Small intestine (tissue), 7 donors: ENCODE results near the gene TSKU. TPM values are rescaled to one million over a fixed set of nuclear protein-coding genes. Genes with fewer than 3 reads are reported as not detected.
A peak's percentile ranks its signal among the peaks of the same experiment; 100 is the strongest.
"Not testable (repeated sequence)": the region's sequence is repeated elsewhere in the genome, so short reads cannot be mapped to it uniquely, and the experiment has no call there.

Experiments
- DNase-seq, 2 donors: peaks; one replicate each; pipeline versions ENCODE4 v3.0.0 to v3.0.0-alpha.2; 2013
- FAIRE-seq: peaks from 2 replicates; lab custom pipeline; 2012; peaks lifted over from hg19 to GRCh38; lab: Jason Lieb, UNC
- H3K27ac ChIP-seq, 3 donors: one replicate each; pipeline ENCODE4 v1.5.1; 2013; ENCODE audit warnings: low read length in 2 of 3, mild to moderate bottlenecking in 2 of 3, control low read depth in 1 of 3, inconsistent platforms in 1 of 3, low read depth in 1 of 3, moderate library complexity in 1 of 3
- H3K27me3 ChIP-seq, 3 donors: one replicate each; pipeline ENCODE4 v1.6.1; 2013; ENCODE audit warnings: low read length in 3 of 3, inconsistent platforms in 1 of 3; ENCODE audit not compliant: control insufficient read depth in 3 of 3, insufficient read depth in 3 of 3
- H3K36me3 ChIP-seq, 3 donors: one replicate each; pipeline ENCODE4 v1.6.1; 2013; ENCODE audit warnings: low read length in 3 of 3, inconsistent platforms in 1 of 3, low read depth in 1 of 3, mild to moderate bottlenecking in 1 of 3, moderate library complexity in 1 of 3; ENCODE audit not compliant: control insufficient read depth in 3 of 3, insufficient read depth in 2 of 3
- H3K4me1 ChIP-seq, 3 donors: one replicate each; pipeline ENCODE4 v1.6.1; 2013; ENCODE audit warnings: low read length in 2 of 3, inconsistent platforms in 1 of 3, low read depth in 1 of 3, mild to moderate bottlenecking in 1 of 3, moderate library complexity in 1 of 3; ENCODE audit not compliant: control insufficient read depth in 3 of 3, insufficient read depth in 2 of 3
- H3K4me3 ChIP-seq, 3 donors: one replicate each; pipeline ENCODE4 v1.5.1; 2013; ENCODE audit warnings: low read length in 3 of 3, control low read depth in 1 of 3, inconsistent platforms in 1 of 3, low read depth in 1 of 3, mild to moderate bottlenecking in 1 of 3, moderate library complexity in 1 of 3
- H3K9me3 ChIP-seq, 2 donors: one replicate each; pipeline ENCODE4 v1.6.1; 2013; ENCODE audit warnings: low read depth in 1 of 2, low read length in 1 of 2; ENCODE audit not compliant: control insufficient read depth in 2 of 2, insufficient read depth in 1 of 2
- WGBS, 3 donors: extraction: QIAGEN DNeasy Blood & Tissue Kit; methylation state at CpG; one replicate each; pipeline ENCODE4 v1.1.7; 2013; 5-methylcytosine and 5-hydroxymethylcytosine counted together
- polyA plus RNA-seq, 4 donors: library from polyadenylated mRNA; stranded (reverse) in 3 of 4; unstranded in 1 of 4; fragments of 200-250 nt in 3 of 4; fragments of 120-200 nt in 1 of 4; gene quantifications; one replicate each; pipeline versions ENCODE4 v1.2.1 to v1.2.3, GENCODE V29; 2013
- donor health status: healthy with polysubstance abuse.
- donor health status: control.
- donor health status: control.
- donor health status: Bipolar disorder and iron deficiency.
- donor health status: healthy.

TSKU gene
- polyA plus RNA-seq, 4 donors = 21.9 to 42.7 (median 26.2) TPM

- not testable (repeated sequence) for H3K27me3 ChIP-seq, DNase-seq, H3K27ac ChIP-seq, H3K36me3 ChIP-seq, H3K4me3 ChIP-seq, FAIRE-seq, H3K4me1 ChIP-seq
- peaks cover 0 to 31% of the 10 kb centered on the region in 2 donors for H3K9me3 ChIP-seq
- 91% methylated on average over 7 of the region's 7 CpGs for WGBS, 3 donors
Observed at GRCh38 chr11:76815678-76816077, 32.5 kb downstream of the TSKU start.

- no peaks in the 10 kb centered on the region for H3K36me3 ChIP-seq
- FAIRE-seq = no peak
- peaks cover 0 to 3% (median 0%) of the 10 kb centered on the region in 3 donors for H3K4me1 ChIP-seq
- H3K27ac ChIP-seq = peak overlapping the region in 1 of 3 donors; percentile 24
- DNase-seq = no peak
- peaks cover 0 to 21% of the 10 kb centered on the region in 2 donors for H3K9me3 ChIP-seq
- H3K4me3 ChIP-seq = no peak overlapping the region
- H3K27me3 ChIP-seq = no peaks in the 10 kb centered on the region
- WGBS, 3 donors = 73 to 89% (median 87%) methylated on average over 1 of the region's 1 CpG
Observed at GRCh38 chr11:76820184-76820566, 37.0 kb downstream of the TSKU start.

- WGBS, 3 donors = 96% methylated on average over 23 to 29 of the region's 29 CpGs
- H3K27me3 ChIP-seq, DNase-seq, H3K4me1 ChIP-seq, FAIRE-seq, H3K27ac ChIP-seq, H3K36me3 ChIP-seq, H3K4me3 ChIP-seq: not testable (repeated sequence)
- H3K9me3 ChIP-seq = peaks cover 0 to 10% of the 10 kb centered on the region in 2 donors
Observed at GRCh38 chr11:76821396-76821795, 38.2 kb downstream of the TSKU start.

GRCh38 chr11:76822406-76822805 lies 39.2 kb downstream of the TSKU start:
- 86 to 88% (median 87%) methylated on average over 1 of the region's 1 CpG for WGBS, 3 donors
- DNase-seq = no peak
- H3K4me3 ChIP-seq = no peak overlapping the region
- no peak for FAIRE-seq
- no peak overlapping the region for H3K27ac ChIP-seq
- peaks cover 0 to 2% of the 10 kb centered on the region in 2 donors for H3K9me3 ChIP-seq
- H3K36me3 ChIP-seq = no peaks in the 10 kb centered on the region
- H3K4me1 ChIP-seq = peaks cover 0 to 3% (median 0%) of the 10 kb centered on the region in 3 donors
- no peaks in the 10 kb centered on the region for H3K27me3 ChIP-seq

GRCh38 chr11:76823481-76824028 lies 40.4 kb downstream of the TSKU start:
- no peaks in the 10 kb centered on the region for H3K36me3 ChIP-seq
- DNase-seq (peak in 1 of 2 donors; percentile 31), FAIRE-seq (no peak)
- peaks cover 0 to 3% (median 0%) of the 10 kb centered on the region in 3 donors for H3K4me1 ChIP-seq
- H3K9me3 ChIP-seq = peaks cover 0 to 2% of the 10 kb centered on the region in 2 donors
- no peak overlapping the region for H3K4me3 ChIP-seq
- WGBS, 3 donors = 69 to 71% (median 71%) methylated on average over 9 of the region's 9 CpGs
- no peaks in the 10 kb centered on the region for H3K27me3 ChIP-seq
- peak overlapping the region in 1 of 3 donors; percentile 52 for H3K27ac ChIP-seq

- FAIRE-seq (no peak), DNase-seq (no peak)
- Histone ChIP-seq H3K9me3 (peaks cover 0 to 2% of the 10 kb centered on the region in 2 donors), H3K36me3 (no peaks in the 10 kb centered on the region), H3K27me3 (no peaks in the 10 kb centered on the region), H3K4me1 (peaks cover 0 to 3% (median 0%) of the 10 kb centered on the region in 3 donors), H3K27ac (peak overlapping the region in 1 of 3 donors; percentile 52), H3K4me3 (no peak overlapping the region)
- 67 to 68% (median 67%) methylated on average over 9 of the region's 9 CpGs for WGBS, 3 donors
Observed at GRCh38 chr11:76824083-76824939, 41.2 kb downstream of the TSKU start.

- Histone ChIP-seq H3K4me3 (no peak overlapping the region), H3K27me3 (no peaks in the 10 kb centered on the region), H3K27ac (peak overlapping the region in 1 of 3 donors; percentile 16), H3K4me1 (peaks cover 0 to 3% (median 0%) of the 10 kb centered on the region in 3 donors), H3K36me3 (no peaks in the 10 kb centered on the region), H3K9me3 (no peaks in the 10 kb centered on the region)
- FAIRE-seq (no peak), DNase-seq (no peak)
- 81 to 90% (median 85%) methylated on average over 5 of the region's 5 CpGs for WGBS, 3 donors
Observed at GRCh38 chr11:76824980-76825725, 42.0 kb downstream of the TSKU start.

- peaks cover 0 to 6% (median 3%) of the 10 kb centered on the region in 3 donors for H3K4me1 ChIP-seq
- FAIRE-seq (no peak), DNase-seq (no peak)
- no peaks in the 10 kb centered on the region for H3K36me3 ChIP-seq
- H3K27ac ChIP-seq = peak overlapping the region in 1 of 3 donors; percentile 16
- H3K9me3 ChIP-seq = no peaks in the 10 kb centered on the region
- H3K4me3 ChIP-seq = no peak overlapping the region
- H3K27me3 ChIP-seq = peaks cover 0 to 6% (median 0%) of the 10 kb centered on the region in 3 donors
- 80 to 96% (median 83%) methylated on average over 1 of the region's 1 CpG for WGBS, 3 donors
Observed at GRCh38 chr11:76825726-76826396, 42.7 kb downstream of the TSKU start.
